GM06990 (cell line): ENCODE results near the gene FBXW8.
A peak's percentile ranks its signal among the peaks of the same experiment; 100 is the strongest.

ENCODE experiments used
- DNase-seq: peaks from one replicate; pipeline ENCODE4 v3.0.0-alpha.2; 2011; ENCODE audit not compliant: insufficient read length; ENCODE audit errors: extremely low read depth
- H3K27me3 ChIP-seq: replicated peaks from 2 replicates; pipeline ENCODE4 v1.6.0; 2011; ENCODE audit warnings: low read length; ENCODE audit not compliant: control insufficient read depth, insufficient read depth
- H3K36me3 ChIP-seq: 2 replicates; pipeline ENCODE4 v1.5.1; 2011; ENCODE audit warnings: low read length; ENCODE audit not compliant: control insufficient read depth, insufficient read depth
- H3K4me3 ChIP-seq: replicated peaks from 2 replicates; pipeline ENCODE4 v1.5.1; 2011; ENCODE audit warnings: low read depth, mild to moderate bottlenecking, control low read depth, low read length
- TF ChIP-seq, protein P1 (sequence below): IDR thresholded peaks from 2 replicates; pipeline ENCODE4 v1.5.1; 2011; ENCODE audit warnings: low read length, control low read depth, mild to moderate bottlenecking, inconsistent platforms; ENCODE audit not compliant: insufficient read depth, poor library complexity, severe bottlenecking

FBXW8 gene

GRCh38 chr12:116916714-116917114, 6.0 kb downstream of the FBXW8 start:
- Histone ChIP-seq H3K4me3 (no peak overlapping the region), H3K36me3 (no peaks in the 10 kb centered on the region), H3K27me3 (no peaks in the 10 kb centered on the region)
- TF ChIP-seq, protein P1, sequence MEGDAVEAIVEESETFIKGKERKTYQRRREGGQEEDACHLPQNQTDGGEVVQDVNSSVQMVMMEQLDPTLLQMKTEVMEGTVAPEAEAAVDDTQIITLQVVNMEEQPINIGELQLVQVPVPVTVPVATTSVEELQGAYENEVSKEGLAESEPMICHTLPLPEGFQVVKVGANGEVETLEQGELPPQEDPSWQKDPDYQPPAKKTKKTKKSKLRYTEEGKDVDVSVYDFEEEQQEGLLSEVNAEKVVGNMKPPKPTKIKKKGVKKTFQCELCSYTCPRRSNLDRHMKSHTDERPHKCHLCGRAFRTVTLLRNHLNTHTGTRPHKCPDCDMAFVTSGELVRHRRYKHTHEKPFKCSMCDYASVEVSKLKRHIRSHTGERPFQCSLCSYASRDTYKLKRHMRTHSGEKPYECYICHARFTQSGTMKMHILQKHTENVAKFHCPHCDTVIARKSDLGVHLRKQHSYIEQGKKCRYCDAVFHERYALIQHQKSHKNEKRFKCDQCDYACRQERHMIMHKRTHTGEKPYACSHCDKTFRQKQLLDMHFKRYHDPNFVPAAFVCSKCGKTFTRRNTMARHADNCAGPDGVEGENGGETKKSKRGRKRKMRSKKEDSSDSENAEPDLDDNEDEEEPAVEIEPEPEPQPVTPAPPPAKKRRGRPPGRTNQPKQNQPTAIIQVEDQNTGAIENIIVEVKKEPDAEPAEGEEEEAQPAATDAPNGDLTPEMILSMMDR = peak; percentile 53
- peak; percentile 43 for DNase-seq

GRCh38 chr12:116918464-116918863, 7.7 kb downstream of the FBXW8 start:
- DNase-seq = no peak
- H3K4me3 ChIP-seq = no peak overlapping the region
- H3K36me3 ChIP-seq = no peaks in the 10 kb centered on the region
- TF ChIP-seq, protein P1 = no peak
- H3K27me3 ChIP-seq = no peaks in the 10 kb centered on the region

GRCh38 chr12:116919247-116919661, 8.5 kb downstream of the FBXW8 start:
- Histone ChIP-seq H3K27me3 (no peaks in the 10 kb centered on the region), H3K4me3 (no peak overlapping the region), H3K36me3 (no peaks in the 10 kb centered on the region)
- TF ChIP-seq, protein P1 = no peak
- DNase-seq = no peak

GRCh38 chr12:116919706-116920485, 9.1 kb downstream of the FBXW8 start:
- Histone ChIP-seq H3K4me3 (no peak overlapping the region), H3K27me3 (no peaks in the 10 kb centered on the region), H3K36me3 (no peaks in the 10 kb centered on the region)
- TF ChIP-seq, protein P1 = no peak
- DNase-seq = no peak

DNA sequence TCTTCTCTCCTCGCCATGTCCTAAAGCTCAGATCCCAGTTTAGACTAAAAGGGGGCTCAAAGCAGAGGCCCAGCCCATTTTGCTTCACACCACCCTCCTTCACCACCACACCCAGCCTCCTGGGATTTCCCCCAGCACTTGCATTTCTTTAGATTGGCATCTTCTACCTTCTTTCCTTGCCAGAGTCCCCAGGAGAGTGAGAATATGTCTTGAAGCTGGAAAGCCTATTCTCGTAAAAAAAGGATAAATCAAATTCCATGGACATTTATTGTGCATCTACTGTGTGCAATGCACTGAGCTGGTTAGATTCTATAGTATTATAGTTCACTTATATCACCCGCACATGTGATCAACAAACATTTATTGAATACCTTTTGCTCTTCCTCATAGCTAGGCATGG, 10.2 kb downstream of the FBXW8 start:
- TF ChIP-seq, protein P1 = no peak
- Histone ChIP-seq H3K4me3 (no peak overlapping the region), H3K36me3 (no peaks in the 10 kb centered on the region), H3K27me3 (no peaks in the 10 kb centered on the region)
- no peak for DNase-seq
